WI38 (cell line): ENCODE measurements around the gene SPRN.
"Not testable (repeated sequence)": the region's sequence is repeated elsewhere in the genome, so short reads cannot be mapped to it uniquely, and the experiment has no call there.

Source experiments
- H3K4me3 ChIP-seq: 2 replicates; pipeline ENCODE4 v1.5.1; 2011; ENCODE audit warnings: low read depth, mild to moderate bottlenecking, control low read depth, low read length
- CTCF ChIP-seq: IDR thresholded peaks from 2 replicates; pipeline ENCODE4 v1.5.1; 2012; ENCODE audit warnings: low read depth, mild to moderate bottlenecking, control low read depth, low read length

Gene SPRN

GRCh38 chr10:133440633-133441285, 16.3 kb upstream of the SPRN start:
- no peak for TF ChIP-seq CTCF
- H3K4me3 ChIP-seq, result no peak overlapping the region

DNA sequence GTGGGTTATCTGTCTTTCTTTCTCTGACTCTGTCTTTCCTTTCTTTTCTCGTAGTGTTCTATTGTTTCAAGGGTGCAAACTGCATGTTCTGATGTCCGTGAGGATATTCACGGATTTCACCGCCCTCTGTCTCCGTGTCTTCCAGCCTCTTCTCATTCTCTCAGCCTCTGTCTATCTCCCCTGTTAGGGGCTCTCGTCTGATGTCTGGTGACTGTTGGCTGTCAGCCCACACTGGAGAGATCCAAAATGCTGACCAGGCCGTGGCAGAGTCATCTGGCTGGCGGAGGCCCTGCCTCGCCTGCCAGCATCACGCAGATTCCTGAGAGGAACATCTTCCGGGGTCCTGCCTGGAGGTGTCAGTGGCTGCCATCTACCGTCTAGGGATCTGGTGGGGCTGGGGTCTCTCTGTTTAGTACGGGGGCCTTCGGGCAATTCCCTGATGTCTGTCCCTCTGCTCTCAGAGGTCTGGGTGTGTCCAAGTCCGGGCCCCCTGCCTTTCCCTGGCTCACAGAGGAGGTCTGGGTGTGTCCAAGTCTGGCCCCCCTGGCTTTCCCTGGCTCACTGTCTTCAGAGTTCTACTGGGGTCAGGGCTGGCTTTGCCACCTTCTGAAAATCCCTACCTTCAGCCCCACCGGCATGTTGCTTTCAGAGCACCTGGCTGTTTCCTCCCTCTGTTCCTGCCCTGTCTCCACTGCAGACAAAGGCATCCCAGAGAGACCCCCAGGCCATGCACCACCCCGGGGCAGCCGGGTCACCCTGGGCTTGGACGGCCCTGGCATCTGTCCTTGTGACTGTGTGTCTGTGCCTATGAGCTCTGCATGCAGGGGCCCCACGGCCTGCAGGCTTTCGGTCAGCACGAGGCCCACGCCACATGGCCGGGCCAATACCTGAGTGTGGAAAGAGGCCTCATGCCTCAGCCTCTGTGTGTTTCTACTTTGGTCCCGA, 15.4 kb upstream of the SPRN start:
- no peak for TF ChIP-seq CTCF
- no peak overlapping the region for H3K4me3 ChIP-seq

GRCh38 chr10:133438711-133439273, 14.4 kb upstream of the SPRN start:
- H3K4me3 ChIP-seq, result no peak overlapping the region
- TF ChIP-seq CTCF, result 0 out of 2 replicates have a peak, but pooled peaks have one; percentile 7

- H3K4me3 ChIP-seq, result not testable (repeated sequence)
Measured at GRCh38 chr10:133432789-133433188, 8.4 kb upstream of the SPRN start.

GRCh38 chr10:133431888-133432613, 7.6 kb upstream of the SPRN start:
- H3K4me3 ChIP-seq, result not testable (repeated sequence)

GRCh38 chr10:133429571-133429970, 5.1 kb upstream of the SPRN start:
- H3K4me3 ChIP-seq, result not testable (repeated sequence)

GRCh38 chr10:133424102-133424501, 323 bp downstream of the SPRN start:
- not testable (repeated sequence) for H3K4me3 ChIP-seq

DNA sequence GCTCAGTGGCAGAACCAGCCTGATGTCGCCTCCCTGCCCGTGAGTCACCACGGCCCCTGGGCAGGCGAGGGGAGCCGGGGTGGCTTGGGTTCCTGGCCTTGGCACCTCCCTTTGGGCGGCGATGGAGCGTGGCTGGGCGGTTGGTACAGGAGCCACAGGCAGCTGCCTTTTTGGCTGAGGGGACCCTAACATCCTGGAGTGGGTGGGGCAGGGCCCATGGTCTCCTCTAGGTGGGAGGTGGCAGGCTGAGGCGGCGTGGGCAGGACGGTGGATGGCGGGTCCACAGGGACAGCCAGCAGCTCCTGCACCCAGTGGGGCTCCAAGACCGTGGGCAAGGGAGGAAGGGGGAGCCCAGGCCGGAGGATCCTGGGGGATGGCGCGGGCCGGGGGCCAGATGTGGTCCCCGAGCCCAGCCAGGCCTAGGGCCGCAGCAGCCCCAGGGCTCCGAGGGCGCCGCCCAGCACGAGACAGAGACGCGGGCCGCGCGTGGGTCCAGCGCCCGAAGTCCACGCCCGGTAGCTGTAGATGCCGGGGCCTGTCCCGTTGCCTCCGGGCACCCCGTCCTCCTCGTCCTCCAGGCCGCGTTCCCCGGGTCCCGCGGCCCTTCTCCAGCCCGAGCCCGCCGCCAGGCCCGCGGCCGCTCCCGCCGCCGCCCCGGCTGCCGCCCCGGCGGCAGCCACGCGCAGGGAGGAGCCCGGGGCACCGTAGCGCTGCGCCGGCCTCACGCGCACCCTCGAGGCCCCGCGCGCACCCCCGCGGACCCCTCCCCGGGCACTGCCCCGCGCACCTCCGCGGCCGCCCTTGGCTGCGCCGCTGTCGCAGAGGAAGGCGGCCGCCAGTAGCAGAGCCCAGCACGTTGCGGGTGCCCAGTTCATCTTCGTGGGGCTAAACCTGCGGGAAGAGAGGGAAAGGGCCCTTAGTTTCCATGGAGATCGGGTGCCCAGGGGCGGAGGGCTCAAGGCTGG, 1.3 kb downstream of the SPRN start:
- TF ChIP-seq CTCF, result no peak
- H3K4me3 ChIP-seq, result no peak overlapping the region
